Spinal cord (tissue), 10 donors: ENCODE results near the gene SMG1. TPM values are rescaled to one million over a fixed set of nuclear protein-coding genes. Genes with fewer than 3 reads are reported as not detected.
A peak's percentile ranks its signal among the peaks of the same experiment; 100 is the strongest.
"Not testable (repeated sequence)": the region's sequence is repeated elsewhere in the genome, so short reads cannot be mapped to it uniquely, and the experiment has no call there.

Experiments used
- DNase-seq, 6 donors: peaks; one replicate each; pipeline versions ENCODE4 v3.0.0 to v3.0.0-alpha.2; 2013 to 2015; ENCODE audit warnings: low spot score in 6 of 6, low read depth in 4 of 6
- H3K27ac ChIP-seq: one replicate; pipeline ENCODE4 v1.5.1; 2013; ENCODE audit warnings: low read depth, low read length, control low read depth
- H3K27me3 ChIP-seq: one replicate; pipeline ENCODE4 v1.6.1; 2013; ENCODE audit warnings: low read length; ENCODE audit not compliant: control insufficient read depth, insufficient read depth
- H3K36me3 ChIP-seq: one replicate; pipeline ENCODE4 v1.6.1; 2013; ENCODE audit warnings: low read length; ENCODE audit not compliant: control insufficient read depth, insufficient read depth
- H3K4me1 ChIP-seq: one replicate; pipeline ENCODE4 v1.6.1; 2013; ENCODE audit warnings: low read length; ENCODE audit not compliant: control insufficient read depth, insufficient read depth
- H3K4me3 ChIP-seq: one replicate; pipeline ENCODE4 v1.5.1; 2013; ENCODE audit warnings: low read depth, low read length, control low read depth
- H3K9me3 ChIP-seq: one replicate; pipeline ENCODE4 v1.6.1; 2013; ENCODE audit warnings: low read length; ENCODE audit not compliant: control insufficient read depth, insufficient read depth
- WGBS: methylation state at CpG from one replicate; pipeline ENCODE4 v1.1.5; 2013; ENCODE audit warnings: missing lambda C conversion rate; ENCODE audit not compliant: insufficient coverage; 5-methylcytosine and 5-hydroxymethylcytosine counted together
- polyA plus RNA-seq, 2 donors: library from polyadenylated mRNA; unstranded; fragments of 120-200 nt; gene quantifications; one replicate each; pipeline ENCODE4 v1.2.1, GENCODE V29; 2013; ENCODE audit not compliant: insufficient read length in 2 of 2
- total RNA-seq, 2 donors: library from RNA; depleted of rRNA in 1 of 2; stranded (reverse); fragments of 120-200 nt in 1 of 2; fragments of >200 nt in 1 of 2; gene quantifications; one replicate each; pipeline versions ENCODE4 v1.2.3 to v1.2.4, GENCODE V29; 2013 to 2014
- donor health status: healthy.

The SMG1 gene
- total and polyA plus RNA-seq, 4 donors: 46.1 to 93.6 (median 47.7) TPM

DNA sequence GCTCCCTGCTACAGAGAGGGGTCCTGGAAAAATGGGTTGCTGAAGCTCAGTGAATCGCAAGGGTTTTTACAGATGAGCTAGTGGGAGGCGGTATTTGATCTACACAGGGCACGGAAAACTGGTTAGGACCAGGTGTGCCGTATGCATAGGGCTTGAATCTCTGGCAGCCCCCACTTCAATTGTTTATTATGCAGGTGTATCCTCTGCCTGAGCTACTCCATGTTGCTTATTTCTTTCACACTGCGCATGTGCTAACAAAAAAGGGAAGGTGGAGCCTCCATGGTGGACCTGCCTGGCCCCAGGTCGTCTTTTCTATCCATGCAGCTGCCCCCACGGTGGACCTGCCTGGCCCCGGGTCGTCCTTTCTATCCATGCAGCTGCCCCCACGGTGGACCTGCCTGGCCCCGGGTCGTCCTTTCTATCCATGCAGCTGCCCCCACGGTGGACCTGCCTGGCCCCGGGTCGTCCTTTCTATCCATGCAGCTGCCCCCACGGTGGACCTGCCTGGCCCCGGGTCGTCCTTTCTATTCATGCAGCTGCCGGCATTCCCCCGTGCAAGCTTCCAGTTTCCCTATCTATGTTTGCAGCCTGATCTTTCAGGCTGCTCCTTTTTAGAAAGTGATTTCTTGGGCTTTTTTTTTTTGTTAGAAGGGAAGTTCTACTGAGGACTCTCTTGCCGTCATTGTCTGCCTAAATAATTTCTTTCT lies 29.8 kb upstream of the SMG1 start:
- not testable (repeated sequence) for H3K9me3 ChIP-seq, H3K27ac ChIP-seq, H3K27me3 ChIP-seq, DNase-seq, H3K4me3 ChIP-seq, H3K36me3 ChIP-seq, H3K4me1 ChIP-seq
- WGBS: 79% methylated on average over 6 of the region's 21 CpGs

DNA sequence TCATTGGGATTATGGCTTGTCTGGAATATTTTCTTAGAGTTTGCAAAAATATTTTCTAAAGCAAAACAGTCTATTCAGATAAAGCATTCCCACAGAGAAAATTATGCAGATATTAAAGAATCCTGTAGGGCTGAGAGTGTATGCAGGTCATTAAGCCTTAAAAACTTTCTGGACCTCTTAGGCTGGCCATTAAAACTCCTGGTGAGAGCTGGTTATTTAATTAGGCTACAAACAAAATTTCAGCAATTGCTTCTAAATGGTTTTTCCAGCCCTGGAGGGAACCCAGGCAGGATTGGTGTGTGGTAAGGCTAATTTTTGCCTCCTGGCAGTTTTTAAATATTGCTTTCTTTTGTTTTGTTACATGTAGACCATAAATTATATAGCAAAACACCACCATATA lies 27.3 kb upstream of the SMG1 start:
- Histone ChIP-seq H3K36me3 (no peaks in the 10 kb centered on the region), H3K9me3 (no peaks in the 10 kb centered on the region), H3K4me1 (no peaks in the 10 kb centered on the region), H3K27me3 (no peaks in the 10 kb centered on the region), H3K4me3 (no peak overlapping the region), H3K27ac (no peak overlapping the region)
- peak in 2 of 6 donors; percentile 8 to 59 for DNase-seq

DNA sequence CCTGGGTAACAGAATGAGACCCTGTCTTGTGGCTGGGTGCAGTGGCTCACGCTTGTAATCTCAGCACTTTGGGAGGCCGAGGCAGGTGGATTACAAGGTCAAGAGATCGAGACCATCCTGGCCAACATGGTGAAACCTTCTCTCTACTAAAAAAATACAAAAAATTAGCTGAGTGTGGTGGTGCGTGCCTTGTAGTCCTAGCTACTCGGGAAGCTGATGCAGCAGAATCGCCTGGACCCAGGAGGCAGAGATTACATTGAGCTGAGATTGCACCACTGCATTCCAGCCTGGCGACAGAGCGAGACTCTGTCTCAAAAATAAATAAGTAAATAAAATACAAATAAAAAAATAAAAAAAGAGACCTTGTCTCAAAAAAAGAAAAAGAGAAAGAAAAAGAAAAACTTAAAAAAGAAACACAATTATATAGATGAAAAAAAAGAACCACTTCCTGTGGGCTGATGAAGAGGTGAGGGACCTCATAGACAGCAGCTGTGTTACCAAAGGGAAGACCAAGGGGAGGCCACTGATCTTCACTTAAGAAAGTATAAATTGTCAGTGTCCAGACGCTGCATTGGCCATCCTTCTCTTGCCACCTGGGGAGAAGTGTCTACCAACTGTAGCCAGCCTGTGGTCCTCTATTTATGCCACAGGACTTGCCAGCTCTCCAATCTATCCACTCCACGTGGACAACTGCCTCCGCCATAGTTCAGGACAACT lies 24.4 kb upstream of the SMG1 start:
- WGBS: 85% methylated on average over 1 of the region's 11 CpGs
- Histone ChIP-seq H3K4me1 (no peaks in the 10 kb centered on the region), H3K36me3 (no peaks in the 10 kb centered on the region), H3K27me3 (no peaks in the 10 kb centered on the region), H3K27ac (no peak overlapping the region), H3K4me3 (no peak overlapping the region), H3K9me3 (no peaks in the 10 kb centered on the region)
- no peak for DNase-seq

DNA sequence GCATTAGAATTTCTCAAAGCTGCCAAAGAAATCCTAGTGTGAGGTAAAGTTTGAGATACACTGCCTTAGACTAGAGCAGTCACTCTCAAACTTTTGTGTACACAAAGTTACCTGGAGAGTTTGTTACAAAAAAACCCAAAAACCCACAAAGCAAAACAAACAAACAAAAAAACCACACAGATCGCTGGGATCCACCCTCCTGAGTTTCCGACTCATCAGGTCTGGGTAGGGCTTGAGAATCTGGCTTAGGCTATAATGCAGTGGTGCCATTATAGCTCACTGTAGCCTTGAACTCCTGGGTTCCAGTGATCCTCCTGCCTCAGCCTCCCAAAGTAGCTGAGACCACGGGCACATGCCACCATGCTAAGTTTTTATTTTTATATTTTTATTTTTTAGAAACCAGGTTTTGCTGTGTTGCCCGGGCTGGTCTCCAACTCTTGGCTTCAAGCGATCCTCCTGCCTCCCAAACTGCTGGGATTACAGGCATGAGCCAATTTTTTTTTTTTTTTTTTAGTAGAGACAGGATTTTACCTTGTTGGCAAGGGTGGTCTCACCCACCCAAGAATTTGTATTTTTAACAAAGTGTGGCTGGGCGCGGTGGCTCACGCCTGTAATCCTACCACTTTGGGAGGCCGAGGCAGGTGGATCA lies 22.3 kb upstream of the SMG1 start:
- WGBS: 100% methylated on average over 5 of the region's 9 CpGs
- no peaks in the 10 kb centered on the region for H3K4me1 ChIP-seq
- no peaks in the 10 kb centered on the region for H3K36me3 ChIP-seq
- H3K27ac ChIP-seq: no peak overlapping the region
- DNase-seq: no peak
- no peak overlapping the region for H3K4me3 ChIP-seq
- H3K27me3 ChIP-seq: no peaks in the 10 kb centered on the region
- H3K9me3 ChIP-seq: no peaks in the 10 kb centered on the region

DNA sequence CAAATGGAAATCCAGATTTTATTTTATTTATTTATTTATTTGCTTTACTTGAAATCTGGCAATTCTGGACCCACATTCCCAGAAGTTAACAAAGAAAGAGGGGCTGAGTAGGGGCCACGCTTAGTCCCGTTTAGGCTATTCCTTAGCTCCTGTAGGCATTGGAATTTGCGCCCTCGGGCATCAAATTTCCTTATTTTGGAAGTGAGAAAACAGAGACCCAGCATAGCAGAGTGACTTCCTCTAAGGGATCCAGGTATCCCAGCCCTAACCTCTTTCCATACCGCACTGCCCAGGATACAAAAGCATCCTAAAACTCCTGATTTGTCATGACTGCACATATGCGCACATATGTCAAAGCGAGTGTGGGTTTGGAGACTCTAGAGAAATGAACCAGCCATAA lies 19.0 kb upstream of the SMG1 start:
- DNase-seq: no peak
- H3K9me3 ChIP-seq: no peaks in the 10 kb centered on the region
- no peaks in the 10 kb centered on the region for H3K36me3 ChIP-seq
- no peaks in the 10 kb centered on the region for H3K4me1 ChIP-seq
- no peak overlapping the region for H3K4me3 ChIP-seq
- no peaks in the 10 kb centered on the region for H3K27me3 ChIP-seq
- WGBS: 67% methylated on average over 1 of the region's 7 CpGs
- no peak overlapping the region for H3K27ac ChIP-seq

DNA sequence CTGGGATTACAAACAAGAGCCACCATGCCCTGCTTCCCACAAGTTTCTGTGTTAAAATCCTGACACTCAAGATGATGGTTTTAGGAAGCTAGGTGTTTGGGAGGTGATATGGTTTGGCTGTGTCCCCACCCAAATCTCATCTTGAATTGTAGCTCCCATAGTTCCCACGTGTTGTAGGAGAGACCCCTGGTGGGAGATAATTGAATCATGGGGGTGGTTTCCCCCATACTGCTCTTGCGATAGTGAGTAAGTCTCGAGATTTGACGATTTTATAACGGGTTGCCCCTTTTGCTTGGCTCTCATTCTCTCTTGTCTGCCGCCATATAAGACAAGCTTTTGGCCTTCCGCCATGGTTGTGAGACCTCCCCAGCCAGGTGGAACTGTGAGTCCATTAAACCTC lies 17.2 kb upstream of the SMG1 start:
- Histone ChIP-seq H3K4me3 (no peak overlapping the region), H3K27ac (no peak overlapping the region), H3K4me1 (no peaks in the 10 kb centered on the region), H3K9me3 (no peaks in the 10 kb centered on the region), H3K36me3 (no peaks in the 10 kb centered on the region), H3K27me3 (no peaks in the 10 kb centered on the region)
- WGBS: 81% methylated on average over 4 of the region's 7 CpGs
- no peak for DNase-seq

DNA sequence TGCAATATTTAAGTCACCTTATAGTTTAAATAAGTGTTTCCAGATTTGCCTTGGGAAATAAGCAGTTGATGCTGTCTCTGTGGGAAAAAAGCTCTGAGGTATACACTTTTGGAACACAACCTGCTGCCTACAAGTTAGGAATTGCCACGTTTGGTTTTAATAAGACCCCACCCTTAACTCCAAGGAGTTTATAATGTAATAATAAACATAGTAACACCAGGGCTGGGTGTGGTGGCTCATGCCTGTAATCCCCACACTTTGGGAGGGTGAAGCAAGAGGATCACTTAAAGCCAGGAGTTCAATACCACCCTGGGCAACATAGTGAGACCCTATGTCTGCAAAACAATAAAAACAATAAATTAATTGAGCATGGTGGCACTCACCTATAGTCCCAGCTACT lies 15.9 kb upstream of the SMG1 start:
- WGBS: no CpG with 5 or more reads among the region's 1 CpG
- DNase-seq: no peak
- H3K9me3 ChIP-seq: no peaks in the 10 kb centered on the region
- H3K36me3 ChIP-seq: no peaks in the 10 kb centered on the region
- no peak overlapping the region for H3K4me3 ChIP-seq
- no peaks in the 10 kb centered on the region for H3K27me3 ChIP-seq
- H3K4me1 ChIP-seq: no peaks in the 10 kb centered on the region
- H3K27ac ChIP-seq: no peak overlapping the region

DNA sequence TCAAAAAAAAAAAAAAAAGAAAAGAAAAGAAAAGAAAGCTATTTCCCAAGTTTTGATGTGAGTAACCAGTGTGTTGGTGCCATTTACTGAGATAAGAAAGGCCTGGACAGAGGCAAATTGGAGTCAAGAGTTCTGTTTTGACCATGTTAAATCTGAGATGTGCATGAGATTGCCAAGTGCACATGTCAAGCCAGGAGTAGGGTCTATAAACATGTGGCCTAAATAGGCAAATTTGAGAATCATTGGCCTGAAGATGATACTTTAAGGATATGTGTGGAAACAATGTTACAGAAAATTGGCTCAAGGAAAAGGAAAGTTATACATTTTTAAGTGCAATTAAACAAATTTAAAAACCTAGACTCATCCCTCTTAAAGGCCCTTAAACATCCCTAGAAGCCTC lies 15.3 kb upstream of the SMG1 start:
- H3K4me1 ChIP-seq: no peaks in the 10 kb centered on the region
- H3K9me3 ChIP-seq: no peaks in the 10 kb centered on the region
- no peaks in the 10 kb centered on the region for H3K27me3 ChIP-seq
- H3K36me3 ChIP-seq: no peaks in the 10 kb centered on the region
- no peak overlapping the region for H3K4me3 ChIP-seq
- DNase-seq: no peak
- H3K27ac ChIP-seq: no peak overlapping the region

DNA sequence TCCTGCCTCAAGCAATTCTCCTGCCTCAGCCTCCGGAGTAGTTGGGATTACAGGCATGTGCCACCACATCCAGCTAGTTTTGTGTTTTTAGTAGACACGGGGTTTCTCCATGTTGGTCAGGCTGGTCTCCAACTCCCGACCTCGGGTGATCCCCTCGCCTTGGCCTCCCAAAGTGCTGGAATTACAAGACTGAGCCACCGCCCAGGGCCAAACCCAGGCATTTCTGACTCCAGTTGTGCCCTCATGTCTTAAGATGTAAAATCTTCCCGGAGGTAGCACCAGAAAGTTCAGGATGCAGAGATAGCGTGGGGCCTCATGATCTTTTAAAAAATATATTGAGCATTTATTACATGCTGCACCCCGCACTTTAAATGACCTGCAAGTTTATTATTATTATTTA lies 12.8 kb upstream of the SMG1 start:
- Histone ChIP-seq H3K27ac (no peak overlapping the region), H3K4me3 (no peak overlapping the region), H3K27me3 (no peaks in the 10 kb centered on the region), H3K36me3 (no peaks in the 10 kb centered on the region), H3K9me3 (no peaks in the 10 kb centered on the region), H3K4me1 (no peaks in the 10 kb centered on the region)
- DNase-seq: no peak
- WGBS: 96% methylated on average over 5 of the region's 9 CpGs

DNA sequence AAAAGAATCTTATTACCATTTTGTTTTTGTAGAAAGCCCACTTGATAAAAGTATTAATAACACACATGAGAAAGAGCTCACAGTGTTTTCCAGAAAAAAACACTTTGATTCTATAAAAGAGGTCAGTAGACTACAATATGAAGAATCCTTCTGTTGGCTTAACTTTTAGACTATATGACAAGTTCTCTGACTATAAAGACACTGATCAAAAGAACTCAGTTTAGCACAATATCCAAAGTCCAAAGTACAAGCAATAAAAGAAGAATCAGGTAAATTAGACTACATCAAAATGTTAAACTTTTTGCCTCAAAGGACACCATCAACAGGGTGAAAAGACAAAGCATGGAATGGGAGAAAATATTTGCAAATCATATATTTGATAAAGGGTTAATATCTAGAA lies 11.2 kb upstream of the SMG1 start:
- no peak overlapping the region for H3K4me3 ChIP-seq
- H3K9me3 ChIP-seq: no peaks in the 10 kb centered on the region
- no peaks in the 10 kb centered on the region for H3K4me1 ChIP-seq
- H3K27ac ChIP-seq: no peak overlapping the region
- no peaks in the 10 kb centered on the region for H3K36me3 ChIP-seq
- DNase-seq: no peak
- H3K27me3 ChIP-seq: no peaks in the 10 kb centered on the region
